NAMALWA (cell line): ENCODE results near the gene CASP9.

Source experiments
- DNase-seq: peaks from one replicate; pipeline ENCODE4 v3.0.0-alpha.2; 2015; ENCODE audit warnings: low spot score

CASP9 gene

DNA sequence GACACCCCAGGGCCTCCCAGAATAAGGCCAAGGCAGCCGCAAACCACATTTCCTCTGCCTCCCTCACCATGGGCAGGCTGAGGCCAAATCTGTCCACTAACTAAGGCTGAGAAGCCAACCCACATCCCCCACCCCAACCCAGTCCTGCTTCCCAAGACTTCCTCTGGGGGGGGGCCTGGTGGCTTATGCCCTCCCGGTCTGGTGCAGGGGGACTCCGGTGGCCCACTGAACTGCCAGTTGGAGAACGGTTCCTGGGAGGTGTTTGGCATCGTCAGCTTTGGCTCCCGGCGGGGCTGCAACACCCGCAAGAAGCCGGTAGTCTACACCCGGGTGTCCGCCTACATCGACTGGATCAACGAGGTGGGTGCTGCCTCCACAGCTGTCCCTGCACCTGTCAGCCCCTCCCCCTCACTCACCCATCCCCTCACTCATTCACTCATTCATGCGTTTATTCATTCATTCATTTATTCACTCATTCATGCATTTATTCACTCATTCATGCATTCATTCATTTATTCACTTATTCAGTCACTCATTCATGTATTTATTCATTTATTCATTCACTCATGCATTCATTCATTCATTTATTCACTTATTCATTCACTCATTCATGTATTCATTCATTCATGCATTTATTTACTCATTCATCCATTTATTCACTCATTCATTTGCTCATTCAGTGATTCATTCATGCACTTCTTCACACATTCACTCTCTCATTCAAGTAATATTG, 78.5 kb downstream of the CASP9 start:
- DNase-seq: no peak

GRCh38 chr1:15444468-15445389, 79.3 kb downstream of the CASP9 start:
- DNase-seq: no peak

DNA sequence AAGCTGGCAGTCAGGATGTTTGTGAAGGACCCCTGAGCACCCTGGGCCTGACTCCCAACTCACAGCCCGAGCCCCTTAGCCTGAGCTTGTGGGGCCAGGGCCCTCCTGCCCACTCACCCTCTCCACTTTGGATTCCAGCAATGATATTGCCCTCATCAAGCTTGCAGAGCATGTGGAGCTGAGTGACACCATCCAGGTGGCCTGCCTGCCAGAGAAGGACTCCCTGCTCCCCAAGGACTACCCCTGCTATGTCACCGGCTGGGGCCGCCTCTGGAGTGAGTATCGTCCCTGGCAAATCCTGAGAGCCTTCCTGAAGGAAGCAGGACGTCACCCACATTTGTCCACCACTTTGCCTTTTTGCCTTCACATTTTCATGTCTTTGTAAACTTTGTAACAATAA, 80.7 kb downstream of the CASP9 start:
- DNase-seq: no peak

DNA sequence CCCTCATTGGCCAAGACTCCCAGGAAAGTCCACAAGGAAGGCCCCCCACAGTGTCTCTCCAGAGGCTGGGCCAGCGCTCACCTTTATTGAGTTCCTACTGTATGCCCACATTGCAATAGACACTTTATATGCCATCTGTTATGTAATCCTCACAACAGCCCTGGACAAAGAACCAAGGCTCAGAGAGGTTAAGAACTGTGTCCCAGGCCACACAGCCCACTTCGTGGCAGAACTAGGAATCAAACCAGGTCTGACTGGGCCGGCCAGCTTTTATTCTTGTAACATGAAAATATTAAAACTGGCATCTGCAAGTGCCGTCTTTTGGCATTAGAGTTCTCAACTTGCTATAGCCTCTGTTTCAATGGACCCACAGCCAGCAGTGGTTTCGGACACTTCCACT, 81.3 kb downstream of the CASP9 start:
- no peak for DNase-seq

GRCh38 chr1:15442119-15442518, 81.9 kb downstream of the CASP9 start:
- DNase-seq: no peak
